OCI-LY1 (cell line): Measurements from ENCODE around the gene ADAMTS14.

Source experiments
- H2AFZ ChIP-seq: fragments of 200-600 bp; sonication (generic), shearing (Covaris generic); 2 replicates; pipeline ENCODE4 v1.6.0; 2014; ENCODE audit warnings: antibody characterized with exemption, mild to moderate bottlenecking, low read length
- H3F3A ChIP-seq: fragments of 200-600 bp; sonication (generic), shearing (Covaris generic); 2 replicates; pipeline ENCODE4 v1.6.0; 2014; ENCODE audit warnings: mild to moderate bottlenecking, antibody characterized with exemption, low read length, moderate library complexity; ENCODE audit not compliant: insufficient read depth
- H3K27ac ChIP-seq: fragments of 200-600 bp; sonication (generic); 2 replicates; pipeline ENCODE4 v1.5.1; 2014; ENCODE audit warnings: low read length, mixed run types, mild to moderate bottlenecking, low read depth; ENCODE audit not compliant: poor library complexity, severe bottlenecking
- H3K27me3 ChIP-seq: fragments of 200-600 bp; sonication (generic); 2 replicates; pipeline ENCODE4 v1.6.0; 2014; ENCODE audit warnings: antibody characterized with exemption, mild to moderate bottlenecking, low read length, moderate library complexity; ENCODE audit not compliant: insufficient read depth
- H3K36me3 ChIP-seq: fragments of 200-600 bp; sonication (generic); 2 replicates; pipeline ENCODE4 v1.6.1; 2014; ENCODE audit warnings: mild to moderate bottlenecking, antibody characterized with exemption, low read length, moderate library complexity, mixed read lengths; ENCODE audit not compliant: insufficient read depth
- H3K4me1 ChIP-seq: fragments of 200-600 bp; sonication (generic); 2 replicates; pipeline ENCODE4 v1.5.1; 2014; ENCODE audit warnings: mild to moderate bottlenecking, low read length, moderate library complexity; ENCODE audit not compliant: insufficient read depth, severe bottlenecking
- H3K4me2 ChIP-seq: fragments of 200-600 bp; sonication (generic), shearing (Covaris generic); 2 replicates; pipeline ENCODE4 v1.6.1; 2014; ENCODE audit warnings: low read length
- H3K4me3 ChIP-seq: fragments of 200-600 bp; sonication (generic); 2 replicates; pipeline ENCODE4 v1.5.1; 2014; ENCODE audit warnings: low read length, low read depth, mild to moderate bottlenecking, mixed read lengths; ENCODE audit not compliant: poor library complexity, severe bottlenecking
- H3K79me2 ChIP-seq: fragments of 200-600 bp; shearing (Covaris generic); 2 replicates; pipeline ENCODE4 v1.6.1; 2016; ENCODE audit warnings: mixed run types, low read length, mixed read lengths; ENCODE audit not compliant: insufficient read depth
- H3K9ac ChIP-seq: fragments of 200-600 bp; sonication (generic), shearing (Covaris generic); 2 replicates; pipeline ENCODE4 v1.6.1; 2014; ENCODE audit warnings: mild to moderate bottlenecking, low read length, mixed read lengths
- H3K9me2 ChIP-seq: fragments of 200-600 bp; sonication (generic), shearing (Covaris generic); 2 replicates; pipeline ENCODE4 v1.6.1; 2014; ENCODE audit warnings: low read depth, mild to moderate bottlenecking, low read length, mixed read lengths
- H3K9me3 ChIP-seq: fragments of 200-600 bp; shearing (Covaris generic); 2 replicates; pipeline ENCODE4 v1.6.1; 2014; ENCODE audit warnings: low read length, mixed read lengths
- H4K20me1 ChIP-seq: fragments of 200-600 bp; sonication (generic), shearing (Covaris generic); 2 replicates; pipeline ENCODE4 v1.6.0; 2016; ENCODE audit warnings: mild to moderate bottlenecking, low read length; ENCODE audit not compliant: insufficient read depth
- CTCF ChIP-seq: fragments of 200-600 bp; sonication (generic), shearing (Covaris generic); IDR thresholded peaks from 2 replicates; pipeline ENCODE4 v1.5.1; 2017; ENCODE audit warnings: mild to moderate bottlenecking, antibody characterized with exemption, low read length, moderate library complexity, mixed read lengths
- EZH2 ChIP-seq: fragments of 200-600 bp; sonication (generic), shearing (Covaris generic); IDR thresholded peaks from 2 replicates; pipeline ENCODE4 v1.8.0; 2017; ENCODE audit warnings: borderline replicate concordance, mixed run types, mild to moderate bottlenecking, antibody characterized with exemption, low read length, moderate library complexity, mixed read lengths

The ADAMTS14 gene

DNA sequence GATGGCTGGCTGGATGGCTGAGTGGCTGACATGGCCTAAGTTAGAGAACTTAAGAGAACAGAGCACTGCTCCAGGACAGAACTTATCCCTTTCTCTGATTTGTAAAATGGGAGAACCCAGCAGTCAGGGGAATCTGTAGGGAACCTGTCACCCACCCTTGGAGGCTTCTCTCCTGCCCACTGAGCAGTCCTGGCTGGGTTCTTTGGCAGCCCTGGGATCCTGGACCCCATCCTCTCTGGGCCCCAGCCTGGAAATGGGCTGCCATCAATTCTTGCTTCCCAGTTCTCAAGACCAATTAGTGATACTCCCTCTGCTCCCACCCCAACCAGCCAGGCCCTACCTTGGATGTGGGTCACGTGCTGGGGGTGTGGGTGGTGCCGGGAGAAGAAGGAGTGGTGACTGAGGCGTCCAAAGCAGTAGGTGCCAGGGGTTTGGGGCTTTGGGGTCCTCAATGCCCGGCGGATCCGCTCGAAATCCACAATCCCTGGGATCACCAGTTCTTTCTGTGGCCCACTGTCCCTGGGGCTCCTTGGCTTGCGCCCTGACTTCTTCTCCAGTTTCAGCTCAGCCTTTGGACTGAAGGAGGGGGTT is 109.2 kb downstream of the ADAMTS14 start:
- Histone ChIP-seq H3K27ac (no peak overlapping the region), H3K36me3 (no peaks in the 10 kb centered on the region), H3K9ac (no peak overlapping the region), H3K4me1 (no peaks in the 10 kb centered on the region), H3K4me2 (no peak overlapping the region), H2AFZ (no peak overlapping the region), H3K9me3 (no peaks in the 10 kb centered on the region), H3K4me3 (no peak overlapping the region), H3F3A (no peaks in the 10 kb centered on the region), H3K27me3 (peaks cover 6% of the 10 kb centered on the region; the same call in 1 of the 2 replicates), H3K9me2 (no peaks in the 10 kb centered on the region), H3K79me2 (no peaks in the 10 kb centered on the region), H4K20me1 (no peaks in the 10 kb centered on the region)
- TF ChIP-seq EZH2 (no peak), CTCF (no peak)

DNA sequence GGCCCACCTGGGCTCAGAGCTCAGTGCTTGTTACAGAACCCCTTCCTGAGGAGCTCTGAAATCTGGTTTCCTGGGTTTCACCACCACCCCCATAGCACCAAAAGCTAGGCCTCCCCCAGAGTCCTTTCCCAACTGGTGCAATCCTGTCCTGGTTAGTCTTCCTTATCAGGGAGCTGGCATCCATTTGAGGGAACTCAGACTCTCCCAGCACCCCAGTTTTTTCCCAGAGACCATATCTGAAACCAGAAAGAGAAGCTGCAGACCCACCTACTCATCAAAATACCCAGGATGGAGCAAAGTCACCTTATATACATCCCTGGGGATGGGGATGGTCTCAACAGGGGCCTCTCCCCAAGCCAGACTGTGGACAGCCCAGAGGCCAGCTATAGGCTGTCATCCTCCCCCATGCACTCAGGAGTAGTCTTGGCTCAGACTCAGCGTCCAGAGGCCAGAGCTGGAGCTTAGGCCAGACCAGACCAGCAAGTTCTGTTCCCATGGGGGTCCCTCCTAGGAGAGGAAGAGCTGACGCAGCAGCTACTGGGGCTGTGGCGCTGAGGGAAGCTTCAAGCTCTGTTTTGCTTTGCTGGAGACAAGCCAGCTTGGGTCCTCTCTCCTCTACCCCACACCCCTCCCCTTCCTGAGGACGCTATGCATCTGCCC is 109.9 kb downstream of the ADAMTS14 start:
- no peak overlapping the region for H3K9ac ChIP-seq
- TF ChIP-seq CTCF (no peak), EZH2 (no peak)

DNA sequence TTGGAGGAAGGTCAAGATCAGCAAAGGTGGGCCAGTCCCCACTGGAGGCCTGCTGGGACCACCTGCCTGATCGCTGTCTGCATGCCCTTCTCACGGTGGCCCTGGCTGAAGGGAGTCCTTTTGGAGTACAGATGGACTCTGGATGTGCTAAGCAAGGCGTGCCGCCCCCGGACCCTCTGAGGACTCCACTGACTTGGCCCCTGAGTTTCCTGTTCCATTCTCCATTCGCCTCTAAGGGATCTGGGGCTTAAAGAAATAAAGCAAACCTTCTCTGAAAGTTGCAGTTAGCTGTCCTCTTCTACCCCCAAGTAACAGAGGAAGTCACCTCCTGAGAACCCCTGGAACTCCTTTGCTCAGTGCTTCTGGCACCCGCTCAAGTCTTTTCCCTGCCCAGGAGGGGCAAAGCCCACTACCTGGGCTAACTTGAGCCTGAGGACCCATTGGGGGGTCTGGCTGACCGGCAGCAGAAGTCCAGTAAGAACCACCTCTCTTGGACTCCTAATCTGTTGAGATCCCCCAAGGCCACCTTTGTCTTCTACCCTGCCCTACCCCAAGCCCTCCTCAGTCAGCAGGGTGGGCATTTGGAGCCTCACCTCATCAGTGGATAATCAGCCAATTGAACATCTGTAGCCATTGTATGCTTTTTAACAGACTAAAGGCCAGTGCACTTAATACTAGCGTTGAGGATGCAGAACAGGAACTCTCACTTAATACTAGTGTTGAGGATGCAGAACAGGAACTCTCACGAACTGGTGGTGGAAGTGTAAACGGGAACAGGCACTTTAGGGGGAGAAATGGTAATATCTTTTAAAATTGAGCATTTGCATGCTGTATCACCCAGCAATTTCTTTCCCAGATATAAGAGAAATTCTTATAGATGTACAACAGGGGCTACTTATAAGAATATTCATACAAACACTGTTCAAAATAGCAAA is 110.7 kb downstream of the ADAMTS14 start:
- Histone ChIP-seq H3K27me3 (peaks cover 6% of the 10 kb centered on the region; the same call in 1 of the 2 replicates), H3F3A (no peaks in the 10 kb centered on the region), H2AFZ (no peak overlapping the region), H3K9me3 (no peaks in the 10 kb centered on the region), H3K27ac (no peak overlapping the region), H4K20me1 (no peaks in the 10 kb centered on the region), H3K4me3 (no peak overlapping the region), H3K79me2 (no peaks in the 10 kb centered on the region), H3K4me2 (no peak overlapping the region), H3K9me2 (no peaks in the 10 kb centered on the region), H3K4me1 (no peaks in the 10 kb centered on the region), H3K36me3 (no peaks in the 10 kb centered on the region), H3K9ac (no peak overlapping the region)
- TF ChIP-seq EZH2 = no peak
- TF ChIP-seq CTCF = no peak

More for the DNA sequence above, 109.9 kb downstream of the ADAMTS14 start:
- no peak overlapping the region for H3K4me3 ChIP-seq
- H3K27me3 ChIP-seq = peaks cover 6% of the 10 kb centered on the region; the same call in 1 of the 2 replicates
- no peaks in the 10 kb centered on the region for H3K4me1 ChIP-seq
- H3K4me2 ChIP-seq = no peak overlapping the region
- no peaks in the 10 kb centered on the region for H4K20me1 ChIP-seq
- H3K36me3 ChIP-seq = no peaks in the 10 kb centered on the region
- H3K27ac ChIP-seq = no peak overlapping the region
- no peaks in the 10 kb centered on the region for H3K9me2 ChIP-seq
- H3K9me3 ChIP-seq = no peaks in the 10 kb centered on the region
- no peaks in the 10 kb centered on the region for H3K79me2 ChIP-seq
- no peaks in the 10 kb centered on the region for H3F3A ChIP-seq
- no peak overlapping the region for H2AFZ ChIP-seq
